OCI-M2 (cell line): ENCODE data around the gene ACAN.

Experiments used
- DNase-seq: peaks from one replicate; lab custom pipeline; 2025; ENCODE audit not compliant: unreplicated experiment; lab: John Stamatoyannopoulos, UW

ACAN gene

GRCh38 chr15:88841236-88841635, 38.0 kb downstream of the ACAN start:
- no peak for DNase-seq

GRCh38 chr15:88842156-88842555, 38.9 kb downstream of the ACAN start:
- no peak for DNase-seq

DNA sequence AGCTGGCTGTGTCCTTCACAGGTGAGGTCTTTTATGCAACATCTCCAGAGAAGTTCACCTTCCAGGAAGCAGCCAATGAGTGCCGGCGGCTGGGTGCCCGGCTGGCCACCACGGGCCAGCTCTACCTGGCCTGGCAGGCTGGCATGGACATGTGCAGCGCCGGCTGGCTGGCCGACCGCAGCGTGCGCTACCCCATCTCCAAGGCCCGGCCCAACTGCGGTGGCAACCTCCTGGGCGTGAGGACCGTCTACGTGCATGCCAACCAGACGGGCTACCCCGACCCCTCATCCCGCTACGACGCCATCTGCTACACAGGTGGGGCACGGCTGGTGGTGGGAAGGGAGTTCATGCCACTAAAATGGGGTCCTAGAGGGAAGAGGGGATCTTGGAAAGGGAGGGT, 40.1 kb downstream of the ACAN start:
- no peak for DNase-seq

DNA sequence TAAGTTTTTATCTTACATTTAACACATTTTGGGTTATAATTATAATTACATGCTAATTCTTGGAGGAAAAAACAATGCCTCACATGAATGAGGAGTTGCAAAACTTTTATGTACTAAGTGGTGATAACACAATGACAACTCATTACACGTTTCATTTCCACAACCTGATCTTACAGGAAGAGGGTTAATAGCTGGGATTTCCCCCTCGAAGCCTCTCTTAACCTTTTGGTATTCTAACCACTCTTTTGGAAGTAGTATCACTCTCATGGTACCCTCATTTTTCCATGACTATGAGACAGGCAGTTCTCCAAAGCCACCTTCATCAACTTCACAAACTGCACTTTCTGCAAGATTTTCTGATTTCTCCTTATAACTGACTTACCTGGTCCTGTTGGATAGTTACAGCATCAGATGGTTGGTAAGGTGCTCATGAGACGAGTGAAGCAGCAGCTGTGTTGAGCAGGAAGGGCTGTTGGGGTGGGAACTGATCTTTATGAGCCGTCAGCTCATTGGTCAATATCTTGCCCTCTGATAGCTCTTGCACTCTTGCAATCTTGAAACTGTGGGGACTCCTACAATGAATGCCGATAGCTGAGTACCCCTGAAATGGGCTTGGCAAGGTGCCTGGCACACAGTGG, 41.6 kb downstream of the ACAN start:
- no peak for DNase-seq

GRCh38 chr15:88845616-88846015, 42.4 kb downstream of the ACAN start:
- no peak for DNase-seq

- DNase-seq, result no peak
These were observed 43.9 kb downstream of the ACAN start for GRCh38 chr15:88847144-88847543.

DNA sequence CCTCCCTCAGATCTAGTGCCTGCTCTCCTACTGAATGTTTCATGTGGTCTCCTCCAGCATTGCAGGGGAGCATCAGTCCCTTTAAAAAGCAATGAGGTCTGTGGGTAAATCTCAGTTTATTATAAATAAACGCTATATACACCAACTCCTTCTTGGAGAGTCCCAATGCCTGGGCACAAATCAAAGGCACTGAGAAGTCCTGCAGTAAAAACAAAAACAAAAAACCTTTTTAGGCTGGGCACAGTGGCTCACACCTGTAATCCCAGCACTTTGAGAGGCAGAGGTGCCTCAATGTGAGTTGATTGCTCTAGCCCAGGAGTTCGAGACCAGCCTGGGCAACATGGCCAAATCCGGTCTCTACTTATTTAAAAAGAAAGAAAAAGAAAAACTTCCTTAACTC, 45.0 kb downstream of the ACAN start:
- DNase-seq, result no peak

DNA sequence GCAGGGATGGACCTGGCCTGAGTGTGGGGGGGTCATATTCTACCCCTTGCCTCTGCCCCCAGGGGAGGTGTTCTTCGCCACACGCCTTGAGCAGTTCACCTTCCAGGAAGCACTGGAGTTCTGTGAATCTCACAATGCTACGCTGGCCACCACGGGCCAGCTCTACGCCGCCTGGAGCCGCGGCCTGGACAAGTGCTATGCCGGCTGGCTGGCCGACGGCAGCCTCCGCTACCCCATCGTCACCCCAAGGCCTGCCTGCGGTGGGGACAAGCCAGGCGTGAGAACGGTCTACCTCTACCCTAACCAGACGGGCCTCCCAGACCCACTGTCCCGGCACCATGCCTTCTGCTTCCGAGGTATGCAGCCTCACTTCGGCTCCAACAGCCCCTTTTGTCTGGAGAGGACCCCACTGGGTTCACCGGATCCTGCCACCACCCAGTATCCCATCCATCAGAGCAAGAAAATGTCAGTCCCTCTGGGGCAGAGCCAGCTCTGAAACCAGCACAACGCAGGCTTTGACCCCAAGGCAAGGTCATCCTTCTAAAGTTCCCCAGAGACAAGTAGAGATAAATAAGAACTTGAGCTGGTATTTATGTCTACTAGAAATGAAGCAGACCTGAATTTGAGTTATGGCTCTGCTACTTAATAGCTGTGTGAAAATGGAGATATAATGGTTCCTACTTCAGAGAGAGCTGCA, 46.3 kb downstream of the ACAN start:
- no peak for DNase-seq

GRCh38 chr15:88852476-88852875, 49.2 kb downstream of the ACAN start:
- no peak for DNase-seq

DNA sequence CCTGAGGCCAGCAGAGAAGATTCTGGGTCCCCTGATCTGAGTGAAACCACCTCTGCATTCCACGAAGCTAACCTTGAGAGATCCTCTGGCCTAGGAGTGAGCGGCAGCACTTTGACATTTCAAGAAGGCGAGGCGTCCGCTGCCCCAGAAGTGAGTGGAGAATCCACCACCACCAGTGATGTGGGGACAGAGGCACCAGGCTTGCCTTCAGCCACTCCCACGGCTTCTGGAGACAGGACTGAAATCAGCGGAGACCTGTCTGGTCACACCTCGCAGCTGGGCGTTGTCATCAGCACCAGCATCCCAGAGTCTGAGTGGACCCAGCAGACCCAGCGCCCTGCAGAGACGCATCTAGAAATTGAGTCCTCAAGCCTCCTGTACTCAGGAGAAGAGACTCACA, 55.7 kb downstream of the ACAN start:
- no peak for DNase-seq

DNA sequence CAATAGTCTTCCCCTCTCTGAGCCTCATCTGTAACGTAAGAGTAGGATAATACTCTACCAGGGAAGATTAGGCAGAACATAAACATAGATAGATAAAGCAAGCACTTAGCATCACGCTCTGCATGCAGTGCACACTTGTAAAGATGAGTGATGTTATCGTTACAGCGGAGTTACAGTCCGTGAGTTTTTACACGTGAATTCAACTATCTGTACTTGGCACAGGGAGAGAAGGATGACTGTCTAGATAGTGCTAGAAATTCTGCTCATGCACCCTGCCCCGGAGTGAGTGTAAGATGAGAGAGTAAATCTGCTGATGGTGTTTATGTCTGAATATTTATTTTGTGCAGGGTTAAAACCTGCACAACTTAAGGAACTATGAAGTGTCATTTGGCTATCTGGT, 56.3 kb downstream of the ACAN start:
- DNase-seq, result no peak

DNA sequence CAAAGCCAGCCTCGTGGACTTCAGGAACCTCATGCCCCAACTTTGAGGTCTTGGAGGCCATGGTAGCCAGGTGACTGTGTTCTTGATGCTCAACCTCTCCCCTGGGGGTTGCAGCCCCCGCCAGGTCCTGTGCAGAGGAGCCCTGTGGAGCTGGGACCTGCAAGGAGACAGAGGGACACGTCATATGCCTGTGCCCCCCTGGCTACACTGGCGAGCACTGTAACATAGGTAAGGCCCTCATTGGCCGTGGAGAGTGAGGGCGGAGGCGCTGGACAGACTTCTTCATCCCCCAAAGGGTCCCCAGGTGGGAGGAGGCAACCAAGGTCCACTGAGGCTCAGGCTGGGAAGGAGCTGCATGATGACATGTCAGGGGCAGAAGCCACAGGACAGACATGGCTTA, 57.0 kb downstream of the ACAN start:
- no peak for DNase-seq

GRCh38 chr15:88863412-88863811, 60.2 kb downstream of the ACAN start:
- DNase-seq, result no peak

DNA sequence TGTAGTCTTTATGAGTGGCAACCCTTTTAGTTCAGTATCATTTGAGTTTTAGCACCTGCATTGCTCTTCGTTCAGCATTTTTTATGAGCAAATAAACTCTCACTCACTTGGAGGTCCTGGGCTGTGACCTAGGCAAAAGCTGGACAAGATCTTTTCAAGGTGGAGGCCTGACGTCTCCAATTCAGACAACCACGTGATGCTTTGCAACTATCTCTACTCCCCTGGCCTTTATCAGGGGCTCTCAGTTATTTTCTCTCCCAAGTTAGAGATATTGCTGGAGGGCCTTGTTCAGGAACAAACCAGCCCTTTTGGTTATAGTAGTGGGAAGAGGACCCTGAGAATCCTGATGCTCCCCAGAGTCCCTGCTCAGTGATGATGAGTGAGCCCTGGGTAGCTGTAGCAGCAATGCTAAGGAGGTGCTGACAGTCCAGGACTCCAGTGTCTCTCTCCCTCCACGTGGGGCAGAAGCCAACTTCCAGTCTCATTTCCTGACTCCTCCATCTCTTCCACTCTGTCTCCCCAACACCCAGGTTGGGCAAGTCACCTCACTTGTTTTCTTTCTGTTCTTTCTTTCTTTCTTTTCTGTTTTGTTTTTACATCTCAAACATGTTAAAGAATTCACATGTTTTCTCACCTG, 61.7 kb downstream of the ACAN start:
- no peak for DNase-seq

DNA sequence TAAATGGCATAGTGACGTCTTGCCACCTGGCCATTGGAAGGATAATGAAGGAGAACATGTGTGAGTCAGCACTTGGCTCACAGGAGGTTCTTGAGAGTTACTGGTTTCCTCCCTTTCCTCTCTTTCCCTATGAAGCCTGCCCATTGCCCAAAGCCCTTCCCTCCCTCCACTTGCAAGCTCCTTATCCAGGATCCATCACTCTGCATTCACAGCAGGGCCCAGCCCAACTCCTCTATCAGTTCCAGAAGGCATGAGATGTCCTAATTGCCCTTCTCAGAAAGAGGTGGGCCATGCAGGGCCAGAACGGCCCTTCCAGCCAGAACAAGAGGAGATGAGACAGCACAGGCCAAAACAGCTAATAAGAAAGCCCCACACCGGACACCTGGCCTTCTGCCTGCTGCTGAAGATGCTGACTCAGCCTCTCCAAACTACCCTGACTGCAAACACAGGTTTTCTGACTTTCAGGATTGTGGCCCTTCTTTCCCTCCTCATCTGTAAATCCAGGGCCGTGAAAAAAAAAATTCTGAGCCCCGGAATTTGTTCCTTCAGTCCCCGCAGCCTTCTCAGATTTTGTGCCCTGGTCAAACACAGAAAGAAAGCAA, 62.4 kb downstream of the ACAN start:
- DNase-seq, result no peak

DNA sequence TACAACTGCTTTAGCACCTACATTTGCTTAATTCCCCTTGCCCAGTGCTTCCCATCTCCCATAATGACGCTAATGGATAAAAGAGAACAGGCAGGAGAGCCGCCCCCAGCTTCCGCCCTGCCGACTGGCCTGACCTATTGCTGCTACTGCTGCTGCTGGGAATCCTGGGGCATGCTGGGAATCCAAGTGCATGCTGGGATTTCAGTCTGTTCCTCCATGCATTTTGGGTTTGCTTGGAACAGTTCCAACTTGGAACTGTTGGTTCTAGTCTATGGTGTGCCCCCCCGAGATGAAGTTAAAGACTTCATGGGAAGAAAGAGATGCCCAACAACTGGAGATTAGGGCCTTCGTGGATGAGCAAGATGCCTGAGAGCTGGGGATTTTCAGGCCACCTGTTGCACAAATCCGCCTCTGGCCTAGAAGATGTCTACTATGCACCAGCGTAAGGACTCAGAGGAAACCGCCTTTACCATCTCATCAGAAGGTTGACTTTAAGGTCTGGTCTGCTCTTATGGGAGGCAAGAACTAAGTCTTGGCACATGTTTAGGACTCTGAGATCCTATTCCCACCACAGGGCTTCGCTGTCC, 63.2 kb downstream of the ACAN start:
- DNase-seq, result no peak

DNA sequence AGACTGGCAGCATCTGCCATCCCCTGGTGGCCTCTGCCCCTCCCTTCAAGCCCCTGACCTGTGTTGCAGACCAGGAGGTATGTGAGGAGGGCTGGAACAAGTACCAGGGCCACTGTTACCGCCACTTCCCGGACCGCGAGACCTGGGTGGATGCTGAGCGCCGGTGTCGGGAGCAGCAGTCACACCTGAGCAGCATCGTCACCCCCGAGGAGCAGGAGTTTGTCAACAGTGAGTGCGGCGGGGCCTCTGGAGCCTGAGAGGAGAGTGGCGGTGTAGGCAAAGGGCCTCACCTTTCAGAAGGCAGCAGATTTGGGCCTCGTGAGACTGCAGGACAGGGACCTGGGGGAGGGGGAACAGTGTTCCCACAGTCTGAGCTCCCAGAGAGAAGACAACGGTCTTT, 68.1 kb downstream of the ACAN start:
- no peak for DNase-seq

GRCh38 chr15:88872106-88872505, 68.9 kb downstream of the ACAN start:
- DNase-seq, result no peak

- no peak for DNase-seq
These were observed 69.5 kb downstream of the ACAN start for GRCh38 chr15:88872706-88873105.

DNA sequence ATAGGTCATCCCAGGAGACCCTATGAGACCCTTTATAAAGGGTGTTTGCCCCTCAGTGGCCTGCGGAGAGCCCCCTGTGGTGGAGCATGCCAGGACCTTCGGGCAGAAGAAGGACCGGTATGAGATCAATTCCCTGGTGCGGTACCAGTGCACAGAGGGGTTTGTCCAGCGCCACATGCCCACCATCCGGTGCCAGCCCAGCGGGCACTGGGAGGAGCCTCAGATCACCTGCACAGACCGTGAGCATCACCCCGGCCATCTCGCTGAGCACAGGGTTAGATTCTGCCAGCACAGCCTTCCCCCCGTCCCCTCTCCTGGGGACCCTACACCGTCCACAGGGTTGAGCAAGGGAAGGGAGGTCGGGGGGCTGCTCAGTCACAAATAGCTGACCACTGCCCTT, 70.5 kb downstream of the ACAN start:
- no peak for DNase-seq

GRCh38 chr15:88874275-88874674, 71.0 kb downstream of the ACAN start:
- no peak for DNase-seq

DNA sequence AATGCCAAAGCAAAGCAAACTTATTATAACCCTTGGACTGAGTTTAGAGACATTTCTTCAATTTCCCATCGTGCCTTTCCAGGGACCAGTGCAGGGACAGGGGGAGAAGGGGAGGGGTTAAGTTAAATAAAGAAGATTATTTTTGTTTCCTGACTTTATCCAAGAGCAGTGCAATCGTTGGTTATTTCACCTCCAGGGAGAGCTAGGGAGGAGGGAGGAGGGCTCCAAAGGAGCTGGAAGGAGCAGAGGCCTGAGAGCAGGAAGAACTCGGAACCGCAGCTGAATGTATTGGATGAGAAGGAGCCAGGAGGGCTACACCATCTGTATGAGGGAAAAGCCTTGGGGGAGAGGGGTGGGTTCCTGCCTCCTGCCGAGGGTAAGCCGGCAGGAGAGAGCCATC, 71.4 kb downstream of the ACAN start:
- no peak for DNase-seq
